SU-DHL-6 (cell line): ENCODE data around the gene FTCDNL1.

Experiments
- H2AFZ ChIP-seq: fragments of 200-600 bp; sonication (generic); 2 replicates; pipeline ENCODE4 v1.6.1; 2014; ENCODE audit warnings: low read depth, mild to moderate bottlenecking, moderate library complexity, mixed read lengths, antibody characterized with exemption, low read length; ENCODE audit not compliant: severe bottlenecking
- H3F3A ChIP-seq: fragments of 200-600 bp; shearing (Covaris generic); 2 replicates; pipeline ENCODE4 v1.6.0; 2016; ENCODE audit warnings: antibody characterized with exemption, mild to moderate bottlenecking; ENCODE audit not compliant: insufficient read depth
- H3K27ac ChIP-seq: fragments of 200-600 bp; sonication (generic); 2 replicates; pipeline ENCODE4 v1.5.1; 2016; ENCODE audit warnings: low read depth, mild to moderate bottlenecking, low read length, moderate library complexity, mixed read lengths
- H3K27me3 ChIP-seq: fragments of 200-600 bp; sonication (generic), shearing (Covaris generic); 2 replicates; pipeline ENCODE4 v1.6.0; 2014; ENCODE audit warnings: mild to moderate bottlenecking, low read length
- H3K36me3 ChIP-seq: fragments of 200-600 bp; sonication (generic); 2 replicates; pipeline ENCODE4 v1.6.1; 2014; ENCODE audit warnings: mild to moderate bottlenecking, low read length, mixed read lengths
- H3K4me2 ChIP-seq: fragments of 300-600, 200-600 bp; shearing (Covaris generic), sonication (generic); 2 replicates; pipeline ENCODE4 v1.6.0; 2014; ENCODE audit warnings: low read length, low read depth, mild to moderate bottlenecking; ENCODE audit not compliant: poor library complexity, severe bottlenecking
- H3K4me3 ChIP-seq: fragments of 200-600 bp; sonication (generic); 2 replicates; pipeline ENCODE4 v1.5.1; 2014; ENCODE audit warnings: antibody characterized with exemption, low read length, mild to moderate bottlenecking, mixed read lengths; ENCODE audit not compliant: insufficient read depth, poor library complexity, severe bottlenecking
- H3K79me2 ChIP-seq: fragments of 200-600 bp; sonication (generic); 2 replicates; pipeline ENCODE4 v1.6.1; 2014; ENCODE audit warnings: mild to moderate bottlenecking, low read length, moderate library complexity; ENCODE audit not compliant: insufficient read depth
- H3K9ac ChIP-seq: fragments of 200-600 bp; sonication (generic); 2 replicates; pipeline ENCODE4 v1.7.0; 2014; ENCODE audit warnings: mild to moderate bottlenecking, low read length
- H3K9me2 ChIP-seq: fragments of 200-600 bp; sonication (generic); replicated peaks from 2 replicates; pipeline ENCODE4 v1.6.1; 2014; ENCODE audit warnings: low read length; ENCODE audit not compliant: insufficient read depth
- H3K9me3 ChIP-seq: fragments of 200-600 bp; sonication (generic); 2 replicates; pipeline ENCODE4 v1.6.1; 2014; ENCODE audit warnings: low read length, mixed read lengths; ENCODE audit not compliant: insufficient read depth
- H4K20me1 ChIP-seq: fragments of 200-600 bp; sonication (generic); 2 replicates; pipeline ENCODE4 v1.6.1; 2014; ENCODE audit warnings: low read depth, mild to moderate bottlenecking, antibody characterized with exemption, low read length, moderate library complexity, mixed read lengths
- CTCF ChIP-seq: fragments of 200-600 bp; sonication (generic); IDR thresholded peaks from one replicate; pipeline ENCODE4 v1.5.1; 2017; ENCODE audit warnings: antibody characterized with exemption, mild to moderate bottlenecking, low read length, moderate library complexity; ENCODE audit not compliant: insufficient read depth, poor library complexity, severe bottlenecking
- EZH2phosphoT487 ChIP-seq: fragments of 200-600 bp; sonication (generic), shearing (Covaris generic); conservative IDR thresholded peaks from 2 replicates; pipeline ENCODE4 v1.6.1; 2018; ENCODE audit warnings: mild to moderate bottlenecking, antibody characterized with exemption, low read length, moderate library complexity, mixed read lengths

Gene FTCDNL1

GRCh38 chr2:199806179-199806578 lies 44.8 kb downstream of the FTCDNL1 start:
- H3K9me2 ChIP-seq: no peaks in the 10 kb centered on the region
- no peaks in the 10 kb centered on the region for H3K27me3 ChIP-seq
- H3K27ac ChIP-seq: no peak overlapping the region
- H3K9me3 ChIP-seq: no peaks in the 10 kb centered on the region
- no peaks in the 10 kb centered on the region for H4K20me1 ChIP-seq
- no peak overlapping the region for H3K9ac ChIP-seq
- TF ChIP-seq CTCF (no peak), EZH2phosphoT487 (no peak)
- no peak overlapping the region for H2AFZ ChIP-seq
- H3F3A ChIP-seq: no peaks in the 10 kb centered on the region
- H3K79me2 ChIP-seq: no peaks in the 10 kb centered on the region
- H3K4me3 ChIP-seq: no peak overlapping the region
- no peaks in the 10 kb centered on the region for H3K36me3 ChIP-seq
- no peak overlapping the region for H3K4me2 ChIP-seq

GRCh38 chr2:199804831-199805230 lies 46.2 kb downstream of the FTCDNL1 start:
- Histone ChIP-seq H3K4me2 (no peak overlapping the region), H3K9me3 (no peaks in the 10 kb centered on the region), H3K9me2 (no peaks in the 10 kb centered on the region), H3F3A (no peaks in the 10 kb centered on the region), H3K27me3 (no peaks in the 10 kb centered on the region), H2AFZ (no peak overlapping the region), H3K9ac (no peak overlapping the region), H3K4me3 (no peak overlapping the region), H3K36me3 (no peaks in the 10 kb centered on the region), H4K20me1 (no peaks in the 10 kb centered on the region), H3K79me2 (no peaks in the 10 kb centered on the region), H3K27ac (no peak overlapping the region)
- TF ChIP-seq CTCF (no peak), EZH2phosphoT487 (no peak)

GRCh38 chr2:199798831-199799580 lies 52.0 kb downstream of the FTCDNL1 start:
- TF ChIP-seq CTCF (no peak), EZH2phosphoT487 (no peak)
- Histone ChIP-seq H3K27me3 (no peaks in the 10 kb centered on the region), H3K9me3 (no peaks in the 10 kb centered on the region), H3K27ac (no peak overlapping the region), H2AFZ (no peak overlapping the region), H3K4me3 (no peak overlapping the region), H3K9ac (no peak overlapping the region), H4K20me1 (no peaks in the 10 kb centered on the region), H3F3A (no peaks in the 10 kb centered on the region), H3K9me2 (no peaks in the 10 kb centered on the region), H3K36me3 (no peaks in the 10 kb centered on the region), H3K79me2 (no peaks in the 10 kb centered on the region), H3K4me2 (no peak overlapping the region)
